ENCODE measurements around the gene IFNAR1.
A peak's percentile ranks its signal among the peaks of the same experiment; 100 is the strongest.
"Not testable (repeated sequence)": the region's sequence is repeated elsewhere in the genome, so short reads cannot be mapped to it uniquely, and the experiment has no call there.

IFNAR1 gene

DNA sequence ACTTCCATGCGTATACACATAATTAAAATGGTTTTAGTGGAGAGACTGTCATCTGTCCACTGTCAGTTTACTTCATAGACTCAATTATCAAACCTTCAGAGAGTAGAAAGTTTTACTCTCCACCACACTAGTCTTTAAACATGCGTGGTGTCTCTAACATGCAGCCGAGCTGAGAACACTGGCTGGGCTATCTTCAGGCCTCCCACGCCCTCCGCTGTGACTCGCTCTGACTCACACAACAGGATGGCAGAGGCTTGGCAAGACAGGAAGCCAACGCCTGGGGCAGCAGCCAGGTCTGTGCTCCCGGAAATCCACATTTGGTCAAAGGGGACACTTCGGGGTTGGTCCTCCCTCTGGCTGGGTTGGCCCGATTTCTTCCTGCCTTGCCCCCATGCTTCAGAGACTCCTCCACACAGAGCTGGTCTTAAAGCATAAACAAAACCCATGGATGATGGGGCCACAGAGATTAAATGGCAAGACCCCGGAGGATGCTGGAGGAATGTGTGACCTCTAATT, 55.8 kb downstream of the IFNAR1 start:
- TF ChIP-seq CSDC2 (CRISPR knock-in tag; IDR thresholded peaks at IDR 0.05) (no peak), OSR1 (CRISPR knock-in tag; IDR thresholded peaks at IDR 0.05) (no peak), BACH2 (CRISPR knock-in tag; IDR thresholded peaks at IDR 0.05; ENCODE audit: borderline replicate concordance) (no peak), ZNF70 (CRISPR knock-in tag; IDR thresholded peaks at IDR 0.05) (no peak), ZNF8 (CRISPR knock-in tag; IDR thresholded peaks at IDR 0.05) (no peak), TSHZ2 (CRISPR knock-in tag; IDR thresholded peaks at IDR 0.05) (no peak), POU6F1 (CRISPR knock-in tag; IDR thresholded peaks at IDR 0.05; ENCODE audit: borderline replicate concordance, low read depth) (no peak), ZFP3 (CRISPR knock-in tag; IDR thresholded peaks at IDR 0.05) (no peak), TCF4 (CRISPR knock-in tag; IDR thresholded peaks at IDR 0.05; ENCODE audit: borderline replicate concordance) (no peak), ARNTL (CRISPR knock-in tag; IDR thresholded peaks at IDR 0.05; ENCODE audit: borderline replicate concordance, low read depth) (no peak), ISL1 (CRISPR knock-in tag; IDR thresholded peaks at IDR 0.05) (no peak), SNAI2 (CRISPR knock-in tag; IDR thresholded peaks at IDR 0.05) (no peak), GLIS3 (CRISPR knock-in tag; IDR thresholded peaks at IDR 0.05) (no peak), RARB (CRISPR knock-in tag; IDR thresholded peaks at IDR 0.05) (no peak)
- TF ChIP-seq, protein P1, sequence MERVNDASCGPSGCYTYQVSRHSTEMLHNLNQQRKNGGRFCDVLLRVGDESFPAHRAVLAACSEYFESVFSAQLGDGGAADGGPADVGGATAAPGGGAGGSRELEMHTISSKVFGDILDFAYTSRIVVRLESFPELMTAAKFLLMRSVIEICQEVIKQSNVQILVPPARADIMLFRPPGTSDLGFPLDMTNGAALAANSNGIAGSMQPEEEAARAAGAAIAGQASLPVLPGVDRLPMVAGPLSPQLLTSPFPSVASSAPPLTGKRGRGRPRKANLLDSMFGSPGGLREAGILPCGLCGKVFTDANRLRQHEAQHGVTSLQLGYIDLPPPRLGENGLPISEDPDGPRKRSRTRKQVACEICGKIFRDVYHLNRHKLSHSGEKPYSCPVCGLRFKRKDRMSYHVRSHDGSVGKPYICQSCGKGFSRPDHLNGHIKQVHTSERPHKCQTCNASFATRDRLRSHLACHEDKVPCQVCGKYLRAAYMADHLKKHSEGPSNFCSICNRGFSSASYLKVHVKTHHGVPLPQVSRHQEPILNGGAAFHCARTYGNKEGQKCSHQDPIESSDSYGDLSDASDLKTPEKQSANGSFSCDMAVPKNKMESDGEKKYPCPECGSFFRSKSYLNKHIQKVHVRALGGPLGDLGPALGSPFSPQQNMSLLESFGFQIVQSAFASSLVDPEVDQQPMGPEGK (CRISPR knock-in tag; IDR thresholded peaks at IDR 0.05; ENCODE audit: borderline replicate concordance): no peak
- TF ChIP-seq, protein P2, sequence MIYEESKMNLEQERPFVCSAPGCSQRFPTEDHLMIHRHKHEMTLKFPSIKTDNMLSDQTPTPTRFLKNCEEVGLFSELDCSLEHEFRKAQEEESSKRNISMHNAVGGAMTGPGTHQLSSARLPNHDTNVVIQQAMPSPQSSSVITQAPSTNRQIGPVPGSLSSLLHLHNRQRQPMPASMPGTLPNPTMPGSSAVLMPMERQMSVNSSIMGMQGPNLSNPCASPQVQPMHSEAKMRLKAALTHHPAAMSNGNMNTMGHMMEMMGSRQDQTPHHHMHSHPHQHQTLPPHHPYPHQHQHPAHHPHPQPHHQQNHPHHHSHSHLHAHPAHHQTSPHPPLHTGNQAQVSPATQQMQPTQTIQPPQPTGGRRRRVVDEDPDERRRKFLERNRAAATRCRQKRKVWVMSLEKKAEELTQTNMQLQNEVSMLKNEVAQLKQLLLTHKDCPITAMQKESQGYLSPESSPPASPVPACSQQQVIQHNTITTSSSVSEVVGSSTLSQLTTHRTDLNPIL (CRISPR knock-in tag; IDR thresholded peaks at IDR 0.05; ENCODE audit: low read depth): no peak
- ATAC-seq: peak; percentile 97

- not testable (repeated sequence) for ATAC-seq
Measured at GRCh38 chr21:33381381-33381780, 56.6 kb downstream of the IFNAR1 start.

GRCh38 chr21:33383056-33383888, 58.5 kb downstream of the IFNAR1 start:
- TF ChIP-seq POU6F1 (CRISPR knock-in tag; IDR thresholded peaks at IDR 0.05; ENCODE audit: borderline replicate concordance, low read depth) (no peak), OSR1 (CRISPR knock-in tag; IDR thresholded peaks at IDR 0.05) (no peak), TOX (CRISPR knock-in tag; IDR thresholded peaks at IDR 0.05; ENCODE audit: borderline replicate concordance) (no peak), PPARA (CRISPR knock-in tag; IDR thresholded peaks at IDR 0.05; ENCODE audit: borderline replicate concordance) (no peak), RARB (CRISPR knock-in tag; IDR thresholded peaks at IDR 0.05) (no peak), GLIS3 (CRISPR knock-in tag; IDR thresholded peaks at IDR 0.05) (no peak), ZC3H10 (CRISPR knock-in tag; IDR thresholded peaks at IDR 0.05) (0 out of 2 replicates have a peak, but pooled peaks have one; percentile 15), TSHZ2 (CRISPR knock-in tag; IDR thresholded peaks at IDR 0.05) (no peak), CSDC2 (CRISPR knock-in tag; IDR thresholded peaks at IDR 0.05) (no peak), ZNF70 (CRISPR knock-in tag; IDR thresholded peaks at IDR 0.05) (no peak), BACH2 (CRISPR knock-in tag; IDR thresholded peaks at IDR 0.05; ENCODE audit: borderline replicate concordance) (no peak), ZFP3 (CRISPR knock-in tag; IDR thresholded peaks at IDR 0.05) (0 out of 2 replicates have a peak, but pooled peaks have one; percentile 15), ZNF8 (CRISPR knock-in tag; IDR thresholded peaks at IDR 0.05) (no peak), TCF4 (CRISPR knock-in tag; IDR thresholded peaks at IDR 0.05; ENCODE audit: borderline replicate concordance) (no peak)
- TF ChIP-seq, protein P2 (CRISPR knock-in tag; IDR thresholded peaks at IDR 0.05; ENCODE audit: low read depth): no peak
- ATAC-seq: peak; percentile 43

Data from SK-N-SH treated with all-trans-retinoic acid at 6 μM for 48 hours (cell line).